Measurements from ENCODE around the gene ADRA2B.

The ADRA2B gene

DNA sequence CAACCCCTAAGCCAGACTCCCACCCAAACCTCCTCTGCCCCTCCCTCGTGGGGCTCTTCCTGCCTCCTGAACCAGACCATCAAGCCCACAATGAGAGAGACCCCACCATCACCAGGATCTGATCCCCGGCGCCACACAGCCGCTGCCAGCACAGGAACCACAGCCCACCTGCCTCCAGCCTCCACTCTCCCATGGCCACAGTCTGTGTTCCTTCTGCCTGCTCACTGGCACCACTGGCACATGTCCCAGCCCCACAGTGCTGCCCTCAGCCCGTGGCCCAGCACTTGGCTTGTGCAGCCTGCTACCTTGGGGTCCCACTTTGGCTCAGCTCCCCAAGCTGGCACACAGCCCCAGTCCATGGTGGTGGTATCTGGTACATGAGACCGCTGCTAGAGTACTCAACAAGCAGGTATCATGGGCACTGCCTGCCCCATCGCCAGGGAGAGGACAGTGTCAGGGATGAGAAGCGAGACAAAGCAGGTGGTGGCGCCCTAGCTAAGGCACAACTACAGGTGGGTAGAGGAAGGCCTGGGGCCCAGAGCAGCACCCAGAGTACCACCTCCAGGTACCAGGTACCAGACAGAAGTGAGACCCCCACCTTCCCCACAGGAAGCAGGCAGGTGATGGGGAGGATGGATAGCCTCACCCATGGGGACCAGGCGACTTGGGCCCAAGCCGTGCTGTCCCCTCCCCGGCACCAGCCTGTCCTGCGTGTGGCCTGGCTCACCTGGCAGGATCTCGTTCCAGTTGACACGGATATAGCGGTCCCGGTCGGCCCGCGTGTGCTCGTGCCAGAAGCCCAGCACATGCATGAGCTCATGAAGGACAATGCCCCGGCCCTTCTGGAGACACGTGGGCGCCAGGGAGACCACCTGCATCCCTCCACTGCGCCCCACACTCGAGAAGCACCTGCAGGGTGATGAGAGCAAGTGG is 15.7 kb upstream of the ADRA2B start:
- TF ChIP-seq SIN3A (IDR thresholded peaks at IDR 0.05; ENCODE audit: borderline replicate concordance, insufficient read depth, low read length) (no peak), POLR2AphosphoS5 (IDR thresholded peaks at IDR 0.05; ENCODE audit: low read depth, low read length) (no peak), TAF1 (IDR thresholded peaks at IDR 0.05; ENCODE audit: borderline replicate concordance, insufficient read depth, low read length) (no peak), FOXP2 (optimal IDR thresholded peaks at IDR 0.05; ENCODE audit: borderline replicate concordance, extremely low read depth, extremely low read length, insufficient read depth) (no peak)
- TF ChIP-seq, protein P1, sequence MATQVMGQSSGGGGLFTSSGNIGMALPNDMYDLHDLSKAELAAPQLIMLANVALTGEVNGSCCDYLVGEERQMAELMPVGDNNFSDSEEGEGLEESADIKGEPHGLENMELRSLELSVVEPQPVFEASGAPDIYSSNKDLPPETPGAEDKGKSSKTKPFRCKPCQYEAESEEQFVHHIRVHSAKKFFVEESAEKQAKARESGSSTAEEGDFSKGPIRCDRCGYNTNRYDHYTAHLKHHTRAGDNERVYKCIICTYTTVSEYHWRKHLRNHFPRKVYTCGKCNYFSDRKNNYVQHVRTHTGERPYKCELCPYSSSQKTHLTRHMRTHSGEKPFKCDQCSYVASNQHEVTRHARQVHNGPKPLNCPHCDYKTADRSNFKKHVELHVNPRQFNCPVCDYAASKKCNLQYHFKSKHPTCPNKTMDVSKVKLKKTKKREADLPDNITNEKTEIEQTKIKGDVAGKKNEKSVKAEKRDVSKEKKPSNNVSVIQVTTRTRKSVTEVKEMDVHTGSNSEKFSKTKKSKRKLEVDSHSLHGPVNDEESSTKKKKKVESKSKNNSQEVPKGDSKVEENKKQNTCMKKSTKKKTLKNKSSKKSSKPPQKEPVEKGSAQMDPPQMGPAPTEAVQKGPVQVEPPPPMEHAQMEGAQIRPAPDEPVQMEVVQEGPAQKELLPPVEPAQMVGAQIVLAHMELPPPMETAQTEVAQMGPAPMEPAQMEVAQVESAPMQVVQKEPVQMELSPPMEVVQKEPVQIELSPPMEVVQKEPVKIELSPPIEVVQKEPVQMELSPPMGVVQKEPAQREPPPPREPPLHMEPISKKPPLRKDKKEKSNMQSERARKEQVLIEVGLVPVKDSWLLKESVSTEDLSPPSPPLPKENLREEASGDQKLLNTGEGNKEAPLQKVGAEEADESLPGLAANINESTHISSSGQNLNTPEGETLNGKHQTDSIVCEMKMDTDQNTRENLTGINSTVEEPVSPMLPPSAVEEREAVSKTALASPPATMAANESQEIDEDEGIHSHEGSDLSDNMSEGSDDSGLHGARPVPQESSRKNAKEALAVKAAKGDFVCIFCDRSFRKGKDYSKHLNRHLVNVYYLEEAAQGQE (IDR thresholded peaks at IDR 0.05; ENCODE audit: insufficient read depth in 1 of 2, low read depth in 2 of 2, low read length in 2 of 2): no peak

DNA sequence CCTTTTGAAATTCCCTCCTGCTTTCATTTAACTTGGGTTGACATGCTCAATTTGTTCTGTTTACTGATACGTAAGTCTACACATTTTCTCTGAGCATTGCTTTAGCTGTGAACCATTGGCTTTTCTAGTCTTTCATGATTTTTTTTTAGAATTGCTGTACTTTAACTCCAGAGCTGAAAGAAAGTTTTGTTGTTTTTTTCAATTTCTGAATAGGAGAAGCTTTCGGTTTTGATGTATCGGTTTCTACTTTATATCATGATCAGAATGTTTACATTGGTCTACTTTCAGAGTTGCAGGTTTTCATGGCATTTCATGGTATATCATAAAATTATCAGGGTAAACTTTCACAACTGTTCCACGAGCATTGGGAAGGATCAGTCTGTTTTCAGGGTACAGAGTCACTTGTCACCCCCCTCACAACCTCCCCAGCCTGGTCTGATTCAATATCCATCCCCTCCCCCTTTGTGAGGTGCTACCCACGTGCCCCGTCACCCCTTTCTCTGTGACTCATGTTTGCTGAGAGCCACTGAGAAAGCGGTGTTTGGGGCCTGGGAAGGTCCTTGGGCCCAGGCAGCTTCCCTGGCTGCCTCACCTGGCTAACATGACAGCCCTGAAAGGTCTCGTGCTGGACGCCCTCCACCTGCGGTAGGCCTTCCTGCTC is 14.9 kb upstream of the ADRA2B start:
- no peak for TF ChIP-seq SIN3A (IDR thresholded peaks at IDR 0.05; ENCODE audit: borderline replicate concordance, insufficient read depth, low read length)
- TF ChIP-seq, protein P1 (IDR thresholded peaks at IDR 0.05; ENCODE audit: insufficient read depth in 1 of 2, low read depth in 2 of 2, low read length in 2 of 2): no peak
- TF ChIP-seq TAF1 (IDR thresholded peaks at IDR 0.05; ENCODE audit: borderline replicate concordance, insufficient read depth, low read length): no peak
- TF ChIP-seq POLR2AphosphoS5 (IDR thresholded peaks at IDR 0.05; ENCODE audit: low read depth, low read length): no peak
- no peak for TF ChIP-seq FOXP2 (optimal IDR thresholded peaks at IDR 0.05; ENCODE audit: borderline replicate concordance, extremely low read depth, extremely low read length, insufficient read depth)

DNA sequence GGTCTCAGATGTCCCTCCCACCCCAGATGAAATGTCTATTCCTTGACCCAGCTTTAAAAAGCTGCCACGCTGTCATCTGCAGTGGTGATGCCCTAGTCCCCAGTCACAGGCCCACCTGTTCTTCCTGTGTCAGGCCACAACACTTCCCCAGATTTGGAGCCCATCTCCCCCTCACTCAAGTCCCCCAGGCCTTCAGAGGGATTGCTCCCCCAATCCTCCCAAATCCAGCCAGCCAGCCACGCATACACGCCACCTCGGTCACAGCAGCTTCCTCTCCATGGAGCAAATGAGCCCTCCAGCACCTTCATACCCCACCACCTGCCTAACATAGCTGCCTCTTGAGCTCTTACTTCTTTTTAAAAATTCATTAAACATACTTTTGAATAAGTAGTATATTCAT is 14.1 kb upstream of the ADRA2B start:
- TF ChIP-seq, protein P1 (IDR thresholded peaks at IDR 0.05; ENCODE audit: insufficient read depth in 1 of 2, low read depth in 2 of 2, low read length in 2 of 2): no peak
- TF ChIP-seq POLR2AphosphoS5 (IDR thresholded peaks at IDR 0.05; ENCODE audit: low read depth, low read length) (no peak), TAF1 (IDR thresholded peaks at IDR 0.05; ENCODE audit: borderline replicate concordance, insufficient read depth, low read length) (no peak), SIN3A (IDR thresholded peaks at IDR 0.05; ENCODE audit: borderline replicate concordance, insufficient read depth, low read length) (no peak), FOXP2 (optimal IDR thresholded peaks at IDR 0.05; ENCODE audit: borderline replicate concordance, extremely low read depth, extremely low read length, insufficient read depth) (no peak)

DNA sequence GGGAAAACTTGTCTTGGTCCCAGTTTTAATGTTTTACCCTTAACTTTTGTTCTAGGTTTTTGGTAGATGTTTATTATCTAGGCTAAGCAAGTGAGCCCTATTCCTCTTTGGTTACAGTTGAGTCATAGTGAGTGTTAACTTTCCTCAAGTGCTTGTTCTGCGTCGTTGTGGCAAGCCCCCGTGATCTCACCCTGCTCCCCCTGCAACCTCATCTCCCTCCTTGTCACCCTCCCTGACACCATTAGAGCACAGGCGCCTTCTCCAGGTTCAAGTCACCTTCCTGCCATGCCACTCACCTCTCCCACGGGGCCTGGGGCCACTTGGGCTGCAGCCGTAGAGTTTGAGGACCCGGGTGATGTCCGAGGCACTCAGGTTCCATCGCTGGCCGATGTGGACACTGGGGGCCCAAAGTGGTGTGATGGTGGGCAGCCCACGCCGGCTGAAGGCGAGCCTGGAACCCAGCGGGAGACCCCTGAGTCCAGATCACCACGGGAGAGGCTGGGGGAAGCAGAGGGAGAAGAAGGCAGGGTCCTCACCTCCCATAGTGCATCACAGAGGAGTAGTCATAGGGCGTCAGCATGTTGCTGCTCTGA is 13.3 kb upstream of the ADRA2B start:
- TF ChIP-seq POLR2AphosphoS5 (IDR thresholded peaks at IDR 0.05; ENCODE audit: low read depth, low read length) (no peak), TAF1 (IDR thresholded peaks at IDR 0.05; ENCODE audit: borderline replicate concordance, insufficient read depth, low read length) (no peak), SIN3A (IDR thresholded peaks at IDR 0.05; ENCODE audit: borderline replicate concordance, insufficient read depth, low read length) (no peak), FOXP2 (optimal IDR thresholded peaks at IDR 0.05; ENCODE audit: borderline replicate concordance, extremely low read depth, extremely low read length, insufficient read depth) (no peak)
- TF ChIP-seq, protein P1 (IDR thresholded peaks at IDR 0.05; ENCODE audit: insufficient read depth in 1 of 2, low read depth in 2 of 2, low read length in 2 of 2): no peak

Measured in PFSK-1 (cell line).